Erythroblast (primary cell): ENCODE results near the gene BICD2.

Experiments
- GATA1 ChIP-seq: IDR thresholded peaks from 2 replicates; pipeline ENCODE4 v1.6.1; 2011; ENCODE audit warnings: low read depth, mild to moderate bottlenecking, control low read depth, low read length, moderate library complexity
- POLR2A ChIP-seq: IDR thresholded peaks from 2 replicates; pipeline ENCODE4 v1.6.1; 2011; ENCODE audit warnings: mild to moderate bottlenecking, low read length

DNA sequence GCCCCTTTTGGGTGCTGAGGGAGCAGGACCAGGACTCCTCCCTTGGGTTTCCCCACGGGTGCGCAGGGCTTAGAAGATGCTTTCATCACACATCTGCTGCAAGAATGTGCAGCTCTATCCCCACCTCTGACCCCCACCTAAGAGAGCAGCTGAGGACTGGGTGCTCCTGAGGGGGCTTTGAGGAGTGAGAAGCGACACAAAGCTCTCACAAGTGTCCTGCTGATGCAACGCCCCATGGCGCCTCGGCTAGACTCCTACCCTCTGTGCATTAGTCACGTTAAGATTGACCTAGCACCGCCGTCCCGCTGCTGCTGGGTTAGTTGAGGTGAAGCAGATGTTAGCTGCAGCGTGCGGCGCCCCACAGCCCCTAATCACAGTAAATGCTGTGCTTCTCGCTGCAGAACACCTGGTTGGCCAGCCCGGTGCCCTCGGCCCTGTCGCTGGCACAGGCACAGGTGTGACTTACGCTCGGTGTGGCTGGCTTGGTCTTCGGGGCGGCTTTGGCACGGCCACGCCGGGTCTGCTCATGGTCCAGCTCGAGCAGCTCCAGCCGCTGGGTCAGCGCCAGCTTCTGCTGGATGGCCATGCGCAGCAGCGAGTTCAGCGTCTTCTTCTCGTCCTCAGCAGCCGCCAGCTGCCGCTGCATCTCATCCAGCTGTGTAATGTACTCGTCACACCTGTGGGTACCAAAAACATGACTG, 49.7 kb downstream of the BICD2 start:
- TF ChIP-seq POLR2A: no peak
- no peak for TF ChIP-seq GATA1
